ENCODE data around the gene CD74. TPM values are rescaled to one million over a fixed set of nuclear protein-coding genes. Genes with fewer than 3 reads are reported as not detected.
"Not testable (repeated sequence)": the region's sequence is repeated elsewhere in the genome, so short reads cannot be mapped to it uniquely, and the experiment has no call there.

Gene CD74
- polyA plus RNA-seq (ENCODE audit: insufficient read length) = 195 TPM

DNA sequence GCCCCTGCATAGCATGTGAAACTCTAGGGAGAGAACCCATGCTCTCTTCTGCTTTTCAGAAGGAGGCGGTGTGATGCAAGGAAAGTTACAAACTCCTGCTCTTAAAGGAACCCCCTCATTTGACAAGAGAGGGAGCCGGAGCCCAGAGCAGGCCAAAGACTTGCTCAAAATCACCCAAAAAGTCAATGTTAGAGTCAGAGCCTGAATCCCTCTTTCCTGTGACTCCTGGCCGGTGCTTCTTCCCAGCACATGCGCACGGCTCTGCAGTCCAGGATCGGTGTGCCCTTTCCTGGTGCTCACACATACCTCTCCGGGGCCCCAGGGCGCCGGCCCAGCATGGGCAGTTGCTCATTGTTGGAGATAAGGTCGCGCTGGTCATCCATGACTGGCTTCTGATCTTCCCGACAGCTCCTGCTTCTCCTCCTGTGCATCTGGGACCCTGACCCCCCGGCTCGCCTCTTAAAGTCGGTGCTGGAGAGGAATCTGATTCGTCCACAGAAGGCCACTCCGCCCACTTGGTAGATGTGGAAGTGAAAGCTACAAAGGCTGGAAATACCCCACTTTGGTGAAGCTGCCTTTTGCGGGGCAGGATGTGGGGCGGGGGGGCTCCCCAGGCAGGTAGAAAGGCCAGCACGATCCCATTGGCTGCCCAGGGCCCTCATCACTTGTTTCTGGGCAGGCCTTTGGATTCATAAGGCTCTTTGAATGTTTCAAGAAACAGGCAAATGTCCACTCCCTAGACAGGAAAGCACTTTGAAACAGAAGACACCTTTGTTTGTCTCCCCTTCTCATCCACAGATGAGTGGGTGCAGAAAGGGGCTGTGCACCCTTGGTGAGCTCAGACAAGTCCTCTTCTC is at the start of gene CD74:
TSS of gene CD74 (minus strand) at position 592 of the 857 bp plus-strand sequence. CDS start at position 431, 161 bp downstream.
- DNase-seq = peak; percentile 58

DNA sequence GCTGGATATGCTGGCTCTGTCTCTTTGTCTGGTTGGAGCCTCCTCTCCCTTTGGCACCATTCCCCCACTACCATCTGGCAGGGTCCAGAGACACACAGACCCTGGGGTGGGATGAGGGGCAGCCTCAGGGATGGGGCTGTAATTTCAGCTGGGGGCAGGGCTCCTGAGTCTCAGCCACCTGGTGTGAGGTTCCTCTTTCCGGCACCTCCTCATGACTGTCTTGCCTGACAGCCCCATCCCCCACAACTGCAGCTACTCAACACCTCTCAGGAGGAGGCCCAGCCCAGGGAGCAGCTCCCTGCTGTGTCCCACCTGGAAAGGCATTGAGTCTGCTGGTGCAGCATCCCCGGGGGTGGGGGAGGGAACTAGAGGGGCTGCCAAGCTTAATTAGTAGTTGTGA is 48.5 kb upstream of the CD74 start:
- no peak for DNase-seq

DNA sequence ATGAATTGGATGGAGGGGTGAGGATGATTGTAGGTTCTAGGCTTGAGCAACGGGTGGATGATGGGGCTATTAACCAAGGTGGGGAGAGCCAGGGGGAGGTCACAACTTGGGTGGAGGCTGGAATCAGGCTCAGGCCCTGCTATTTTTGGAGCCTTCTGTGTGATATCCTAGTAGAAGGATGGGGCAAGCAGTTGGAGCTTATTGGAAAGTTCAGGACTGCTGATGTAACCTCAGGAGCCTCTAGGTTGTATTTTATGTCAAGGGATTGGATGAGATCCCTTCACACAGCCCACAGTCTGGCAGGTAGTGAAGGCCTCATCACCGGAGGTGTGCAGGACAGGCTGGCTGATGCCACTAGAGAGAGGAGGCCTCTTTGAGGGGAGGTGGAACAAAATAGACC is 48.1 kb upstream of the CD74 start:
- DNase-seq = no peak

DNA sequence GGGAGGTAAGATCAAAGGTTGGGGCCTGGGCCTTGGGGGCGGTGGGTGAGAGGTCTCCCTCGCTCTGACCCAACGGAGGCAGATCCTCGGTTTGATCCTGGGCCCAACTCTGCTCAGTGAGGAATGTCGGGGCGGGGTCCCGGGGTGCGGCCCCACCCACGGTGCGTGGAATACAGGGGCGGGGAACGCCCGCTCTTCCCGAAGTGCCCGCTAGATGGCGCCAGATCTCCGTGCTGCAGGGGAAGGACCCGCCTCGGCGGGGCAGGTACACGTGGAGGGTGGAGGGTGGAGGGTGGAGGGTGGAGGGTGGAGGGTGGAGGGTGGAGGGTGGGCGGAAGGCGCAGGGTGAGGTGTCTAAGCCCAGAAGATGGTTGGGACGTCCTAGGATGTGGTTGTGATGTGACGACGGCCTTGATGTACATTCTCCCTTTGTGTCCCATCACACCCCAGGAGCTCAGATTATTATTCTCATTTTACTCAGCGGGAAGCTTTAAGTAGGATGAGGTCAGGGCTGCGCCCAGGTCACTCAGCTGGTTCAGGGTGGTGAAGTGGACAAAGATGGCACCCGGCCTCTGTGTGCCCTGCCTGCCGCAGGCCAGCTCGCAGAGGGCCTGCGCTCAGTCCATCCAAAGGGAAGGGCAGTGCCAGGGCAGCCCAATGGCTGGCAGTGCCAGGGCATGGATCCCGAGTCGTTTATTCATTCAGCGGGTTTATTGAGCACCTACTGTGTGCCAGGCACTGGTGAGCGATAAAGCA is 46.3 kb upstream of the CD74 start:
- peak; percentile 71 for DNase-seq

DNA sequence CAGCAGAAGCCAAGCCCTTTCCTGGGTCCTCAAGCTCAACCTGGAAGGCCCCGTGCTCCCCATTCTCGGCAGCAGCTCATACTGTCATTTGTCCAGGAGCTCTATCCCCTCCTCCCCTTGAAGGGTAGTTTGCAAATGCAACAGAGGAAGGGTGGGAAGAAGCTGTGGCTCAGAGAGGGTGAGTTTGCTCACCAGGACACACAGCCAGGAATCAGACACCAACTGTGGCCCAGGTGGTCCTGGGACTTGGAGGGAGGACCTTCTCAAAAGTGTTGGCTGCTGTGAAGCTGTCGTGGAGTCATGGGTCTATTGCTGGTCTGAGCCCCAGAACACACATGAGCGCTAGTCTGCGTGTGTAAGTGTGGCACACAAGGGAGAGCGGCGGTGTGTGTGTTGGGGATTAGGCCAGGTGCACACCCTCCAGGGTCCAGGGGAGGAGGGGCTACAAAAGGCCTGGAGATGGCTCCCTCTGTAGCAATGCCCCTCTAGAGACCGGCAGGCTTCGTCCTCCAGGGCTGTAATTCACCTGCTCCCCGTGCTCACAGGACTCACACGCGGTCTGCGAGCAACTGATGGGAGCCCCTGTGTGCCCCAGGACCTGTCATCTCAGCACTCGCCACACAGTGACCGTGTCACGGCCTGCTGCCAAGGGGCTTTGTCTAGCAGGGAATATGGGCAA is 45.0 kb upstream of the CD74 start:
- DNase-seq = no peak

DNA sequence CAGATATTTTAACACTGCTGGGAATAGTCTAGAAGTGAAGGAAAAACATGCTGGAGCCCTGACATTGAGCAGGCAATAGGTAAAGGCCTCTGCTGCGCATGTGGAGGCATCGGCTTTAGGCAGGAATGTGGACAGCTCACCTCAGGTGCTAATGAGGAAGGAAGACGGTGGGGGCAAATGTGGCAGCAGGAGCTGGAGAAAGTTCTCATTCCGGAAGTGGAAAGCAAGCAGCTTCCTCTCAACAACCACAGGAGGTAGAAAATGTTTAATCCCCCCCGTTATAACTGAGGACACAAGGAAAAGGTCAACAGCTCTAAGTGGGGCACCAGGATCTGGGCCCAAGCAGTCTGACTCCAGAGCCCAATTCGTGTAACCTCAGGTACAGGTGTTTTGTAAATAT is 44.4 kb upstream of the CD74 start:
- DNase-seq = no peak

DNA sequence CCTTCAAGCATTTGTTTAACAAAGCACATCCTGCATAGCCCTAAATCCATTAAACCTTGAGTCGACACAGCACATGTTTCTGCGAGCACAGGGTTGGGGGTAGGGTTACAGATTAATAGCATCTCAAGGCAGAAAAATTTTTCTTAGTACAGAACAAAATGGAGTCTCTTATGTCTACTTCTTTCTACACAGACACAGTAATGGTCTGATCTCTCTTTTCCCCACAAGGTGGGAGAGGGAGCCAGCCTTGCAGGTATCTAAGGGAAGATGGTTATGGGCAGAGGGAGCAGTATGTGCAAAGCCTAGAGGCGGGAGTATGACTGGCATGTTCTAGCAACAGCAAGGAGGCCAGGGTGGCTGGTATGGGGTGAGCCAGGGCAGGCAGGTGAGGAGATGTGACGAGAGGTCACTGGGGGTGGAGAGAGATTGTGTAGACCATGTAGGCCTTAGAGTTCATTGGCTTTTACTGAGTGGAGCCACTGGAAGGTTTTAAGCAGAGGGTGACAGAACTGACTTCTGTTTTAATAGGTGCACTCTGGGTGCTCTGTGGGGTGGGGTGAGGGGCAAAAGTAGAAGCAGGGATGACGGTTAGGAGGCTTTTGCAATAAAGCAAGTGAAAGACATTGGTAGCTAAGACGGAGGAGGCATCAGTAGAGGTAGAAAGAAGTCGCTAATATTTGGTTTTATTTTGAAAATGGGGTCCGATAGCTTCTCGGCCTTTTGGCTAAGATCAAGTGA is 42.0 kb upstream of the CD74 start:
- DNase-seq = no peak

DNA sequence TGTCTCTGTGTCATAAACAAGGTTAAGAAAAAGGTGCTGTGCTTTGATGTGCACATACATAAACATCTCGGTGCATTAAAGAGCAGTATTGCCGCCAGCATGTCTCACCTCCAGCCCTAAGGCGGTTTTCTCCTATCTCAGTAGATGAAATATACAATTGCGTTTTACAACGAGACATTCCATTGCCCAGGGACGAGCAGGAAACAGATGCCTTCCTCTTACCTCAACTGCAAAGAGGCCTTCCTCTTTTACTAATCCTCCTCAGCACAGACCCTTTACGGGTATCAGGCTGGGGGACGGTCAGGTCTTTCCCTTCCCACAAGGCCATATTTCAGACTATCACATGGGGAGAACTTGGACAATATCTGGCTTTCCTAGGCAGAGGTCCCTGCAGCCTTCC is 41.3 kb upstream of the CD74 start:
- not testable (repeated sequence) for DNase-seq

DNA sequence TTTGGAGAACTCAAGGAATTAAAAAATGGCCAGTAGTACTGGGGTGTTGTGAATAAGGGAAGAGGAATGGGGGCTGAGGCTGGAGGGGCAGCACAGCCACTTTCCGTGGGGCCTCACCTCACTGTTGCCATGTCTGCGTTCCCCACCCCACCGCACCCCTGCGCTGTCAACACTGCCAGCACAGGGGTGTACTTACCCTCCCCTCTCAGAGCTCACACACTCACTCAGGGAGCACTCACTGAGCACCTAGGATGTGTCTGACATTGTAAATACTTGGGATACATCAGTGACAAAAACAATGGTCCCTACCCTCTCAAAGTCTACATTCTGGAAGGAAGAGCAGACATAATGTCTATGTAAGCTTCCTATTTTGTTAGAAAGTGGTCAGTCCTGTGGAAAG is 40.2 kb upstream of the CD74 start:
- DNase-seq = no peak

DNA sequence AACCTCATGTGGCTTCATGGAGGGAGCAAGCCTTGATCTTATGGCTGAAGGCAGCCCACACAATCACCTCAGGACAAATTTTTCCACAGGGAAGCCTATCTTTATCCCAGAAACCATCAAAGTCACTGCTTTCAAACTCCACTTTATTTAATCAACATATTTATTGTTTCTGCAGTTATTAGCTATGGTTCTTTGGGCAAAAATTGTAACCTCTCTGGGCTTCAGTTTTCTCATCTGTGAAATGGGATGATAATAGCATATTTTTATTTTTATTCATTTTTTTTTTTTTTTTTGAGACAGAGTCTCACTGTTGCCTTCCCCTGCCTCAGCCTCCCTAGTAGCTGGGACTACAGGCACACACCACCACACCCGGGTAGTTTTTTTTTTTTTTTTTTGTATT is 38.9 kb upstream of the CD74 start:
- DNase-seq = no peak

DNA sequence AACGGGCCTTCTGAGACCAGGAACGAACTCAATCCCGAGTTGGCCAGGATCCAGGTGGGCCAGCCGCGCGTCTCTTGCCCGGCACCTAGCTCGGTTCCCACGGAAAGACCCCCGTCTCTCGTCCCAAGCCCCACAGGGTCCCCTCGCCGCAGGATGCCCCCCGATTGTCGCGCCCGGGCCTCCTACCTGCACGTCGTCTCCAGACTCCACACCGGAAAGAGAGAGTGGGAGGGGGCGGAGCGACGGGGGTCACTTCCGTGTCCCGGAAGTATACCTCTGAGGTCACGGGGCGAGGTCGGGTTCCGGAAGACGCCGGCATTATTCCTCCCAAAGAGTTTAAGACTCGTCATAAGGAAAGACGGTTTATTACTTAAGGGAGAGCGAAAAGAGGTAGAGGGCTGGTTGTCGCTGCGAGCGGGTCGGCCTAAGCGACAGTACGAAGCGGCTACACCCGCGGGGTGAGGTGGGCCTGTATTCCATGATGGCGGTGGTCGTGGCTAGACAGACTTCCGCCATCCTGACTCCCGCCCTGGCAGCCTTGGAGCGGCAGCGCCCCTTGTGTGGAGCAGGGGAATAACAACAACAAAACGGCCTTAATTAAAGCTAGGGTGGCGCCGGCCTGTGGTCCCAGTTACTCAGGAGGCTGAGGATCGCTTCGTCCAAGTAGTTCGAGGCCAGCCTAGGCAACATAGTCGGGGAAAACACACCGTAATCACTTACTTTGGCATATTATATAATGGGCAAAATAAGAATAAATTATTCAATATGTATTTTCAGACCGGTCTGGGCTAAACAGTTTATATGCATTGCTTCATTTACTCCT is 37.0 kb upstream of the CD74 start, which contains the start of gene RPS14:
TSS of gene RPS14 (minus strand) at position 223 of the 823 bp plus-strand sequence. CDS start 2,006 bp downstream, outside the sequence.
- peak; percentile 97 for DNase-seq

DNA sequence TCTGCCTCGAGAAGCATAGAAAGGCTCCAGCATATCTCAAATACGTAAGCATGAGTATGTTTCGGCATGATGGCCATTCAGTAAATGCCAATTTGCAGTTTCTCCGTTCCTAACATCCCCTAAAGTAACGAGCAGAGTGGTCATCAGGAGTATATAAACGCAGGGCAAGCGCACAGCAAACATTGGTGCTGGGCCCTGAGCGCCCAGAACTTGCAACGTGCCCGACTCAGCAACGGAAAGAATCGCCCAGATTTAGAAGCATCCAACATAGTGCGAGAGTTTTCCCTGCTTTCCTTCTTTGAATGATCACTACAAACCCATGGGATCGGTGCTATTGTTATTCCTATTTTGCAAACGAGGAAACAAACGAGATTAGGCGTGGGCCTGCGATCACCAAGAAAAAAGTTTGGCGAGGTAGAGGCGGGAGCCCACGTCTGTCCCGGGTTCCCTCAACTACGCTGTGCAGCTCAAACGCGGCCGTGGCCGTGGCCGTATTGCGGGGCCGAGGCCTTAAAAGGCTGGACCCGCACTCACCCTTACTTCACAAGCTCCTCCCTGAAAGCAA is 36.3 kb upstream of the CD74 start:
- DNase-seq = no peak

DNA sequence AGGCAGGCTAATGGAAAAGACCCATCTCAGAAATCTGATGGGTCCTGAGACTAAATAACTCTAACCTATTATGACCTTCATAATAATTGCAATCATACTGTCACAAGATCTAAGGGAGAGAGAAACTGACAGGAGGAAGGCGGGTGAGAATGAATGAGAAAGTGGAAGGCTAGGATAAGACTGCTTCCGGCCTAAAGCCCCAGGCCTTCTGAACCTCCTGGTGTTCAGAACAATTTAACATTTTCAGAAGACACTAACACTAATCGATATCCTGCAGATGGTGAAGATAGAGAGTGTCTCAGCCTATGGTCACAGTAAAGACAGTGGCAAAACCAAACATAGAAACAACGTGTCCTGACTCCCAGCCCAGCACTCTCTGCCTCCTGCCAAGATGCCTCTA is 35.6 kb upstream of the CD74 start:
- no peak for DNase-seq

DNA sequence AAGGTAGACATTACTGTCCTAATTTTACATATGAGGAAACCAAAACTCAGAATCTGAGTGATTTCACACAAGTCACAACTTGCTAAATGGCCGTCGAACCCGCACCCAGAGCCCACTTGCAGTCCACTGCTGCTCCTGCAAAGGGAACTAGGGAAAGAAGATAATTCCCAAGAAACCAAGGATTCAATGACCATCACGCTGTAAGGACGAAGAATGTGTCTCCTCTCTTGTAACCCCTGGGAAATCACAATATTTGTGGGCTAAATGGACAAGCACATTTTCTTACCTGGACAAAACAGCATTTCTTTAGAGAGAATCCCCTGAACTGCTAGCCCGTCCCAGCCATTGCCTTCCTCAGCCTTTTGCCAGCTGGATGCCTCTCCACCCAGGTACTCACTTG is 34.5 kb upstream of the CD74 start:
- no peak for DNase-seq

DNA sequence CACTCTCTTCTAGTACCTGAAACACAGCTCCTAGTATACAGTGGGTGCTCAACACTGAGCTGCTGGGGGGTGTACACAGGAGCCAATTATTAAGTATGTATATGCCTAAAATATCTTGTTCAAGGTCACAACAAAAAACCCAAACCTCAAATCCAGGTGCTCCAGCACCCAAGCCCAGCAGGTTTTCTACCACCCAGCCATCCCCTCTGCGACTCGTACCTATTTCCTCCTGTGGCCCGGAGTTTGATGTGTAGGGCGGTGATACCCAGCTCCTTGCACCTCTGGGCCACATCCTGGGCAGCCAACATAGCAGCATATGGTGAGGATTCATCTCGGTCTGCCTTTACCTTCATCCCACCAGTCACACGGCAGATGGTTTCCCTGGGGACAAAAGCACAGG is 33.9 kb upstream of the CD74 start:
- no peak for DNase-seq

DNA sequence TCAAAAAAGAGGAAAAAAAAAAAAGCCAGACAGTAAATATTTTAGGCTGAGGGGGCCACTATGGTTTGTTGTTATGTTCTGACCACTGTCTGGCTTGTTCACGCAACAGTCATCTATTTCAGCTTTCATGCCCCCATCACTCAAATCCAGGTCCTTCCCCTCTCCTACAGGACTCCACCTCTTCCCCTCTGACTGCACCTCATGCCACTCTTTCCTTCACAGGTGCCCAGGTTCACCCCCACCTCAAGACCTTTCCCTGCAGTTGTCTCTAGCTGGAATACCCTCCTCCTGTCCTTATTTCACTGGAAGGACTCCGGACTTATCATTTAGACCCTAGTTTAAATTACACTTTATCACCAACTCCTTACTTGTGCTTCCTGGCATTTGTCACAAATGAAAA is 33.4 kb upstream of the CD74 start:
- no peak for DNase-seq

DNA sequence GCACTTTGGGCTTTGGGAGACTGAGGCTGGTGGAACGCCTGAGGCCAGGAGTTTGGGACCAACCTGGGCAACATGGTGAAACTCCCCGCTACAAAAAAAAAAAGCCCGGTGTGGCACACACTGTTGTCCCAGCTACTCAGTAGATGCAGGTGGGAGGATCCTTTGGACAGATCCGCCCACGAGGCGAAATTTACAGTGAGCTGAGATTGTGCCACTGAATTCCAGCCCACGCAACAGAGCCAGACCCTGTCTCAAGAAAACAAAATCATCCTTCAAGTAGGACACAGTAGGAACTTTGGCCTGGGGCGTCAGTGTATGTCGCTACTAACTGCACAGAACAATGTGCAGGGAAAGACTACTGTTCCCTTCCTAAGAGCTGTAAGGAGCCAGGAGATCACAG is 32.1 kb upstream of the CD74 start:
- no peak for DNase-seq

DNA sequence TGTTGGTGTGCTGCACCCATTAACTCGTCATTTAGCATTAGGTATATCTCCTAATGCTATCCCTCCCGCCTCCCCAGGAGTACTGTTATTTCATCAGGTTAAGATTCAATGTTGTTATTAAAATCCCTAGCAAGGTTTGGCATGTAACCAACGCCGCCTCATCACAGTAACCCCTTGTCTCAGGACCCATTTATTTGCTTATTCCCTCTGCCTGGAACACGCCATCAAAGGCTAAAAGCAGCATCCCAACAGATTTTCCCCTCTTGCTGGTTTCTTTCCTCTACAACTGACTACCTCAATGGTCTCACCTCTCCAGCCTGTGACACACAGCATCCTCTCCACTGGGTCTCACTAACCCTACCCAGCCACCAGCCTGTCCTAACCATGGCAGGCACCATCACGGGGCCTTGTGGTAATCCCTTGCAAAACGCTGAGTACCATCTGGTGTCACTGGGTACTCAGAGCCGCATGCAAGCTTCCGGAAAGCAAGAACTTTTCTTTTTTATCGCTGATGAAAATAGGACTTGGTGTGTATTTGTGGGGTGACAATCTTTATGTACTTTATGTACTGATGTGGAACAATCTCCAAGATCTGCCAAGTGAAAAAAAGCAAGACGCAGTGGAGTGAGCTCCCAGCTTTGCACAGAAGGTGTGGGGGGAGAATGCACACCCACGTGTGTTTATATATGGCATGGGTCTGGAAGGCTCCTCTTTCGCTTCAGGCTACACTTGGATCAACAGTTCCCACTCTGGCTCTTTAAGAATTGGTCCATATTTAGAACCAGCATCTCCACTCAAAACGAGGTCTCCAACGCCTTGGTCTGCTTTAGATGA is 30.7 kb upstream of the CD74 start:
- no peak for DNase-seq

DNA sequence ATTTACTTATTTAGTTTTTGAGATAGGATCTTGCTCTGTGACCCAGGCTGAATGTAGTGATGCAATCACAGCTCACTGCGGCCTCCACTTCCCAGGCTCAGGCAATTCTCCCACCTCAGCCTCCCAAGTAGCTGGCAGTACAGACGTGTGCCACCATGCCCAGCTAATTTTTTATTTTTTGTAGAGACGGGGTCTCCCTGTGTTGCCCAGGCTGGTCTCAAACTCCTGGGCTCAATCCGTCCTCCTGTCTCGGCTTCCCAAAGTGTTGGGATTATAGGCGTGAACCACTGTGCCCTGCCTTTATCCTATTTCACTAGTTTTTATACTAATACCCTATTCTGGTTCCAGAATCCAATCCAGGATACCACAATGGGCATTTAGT is 30.0 kb upstream of the CD74 start:
- DNase-seq = no peak
